HG02840 (cell line): ENCODE results near the gene FOXP1.

Experiments
- ATAC-seq: cut with Tn5 transposase; IDR thresholded peaks from one replicate; pipeline ENCODE4 v1.9.1; 2021; ENCODE audit warnings: mild to moderate bottlenecking, moderate library complexity, moderate number of reproducible peaks; ENCODE audit not compliant: unreplicated experiment, low FRiP score

Gene FOXP1

DNA sequence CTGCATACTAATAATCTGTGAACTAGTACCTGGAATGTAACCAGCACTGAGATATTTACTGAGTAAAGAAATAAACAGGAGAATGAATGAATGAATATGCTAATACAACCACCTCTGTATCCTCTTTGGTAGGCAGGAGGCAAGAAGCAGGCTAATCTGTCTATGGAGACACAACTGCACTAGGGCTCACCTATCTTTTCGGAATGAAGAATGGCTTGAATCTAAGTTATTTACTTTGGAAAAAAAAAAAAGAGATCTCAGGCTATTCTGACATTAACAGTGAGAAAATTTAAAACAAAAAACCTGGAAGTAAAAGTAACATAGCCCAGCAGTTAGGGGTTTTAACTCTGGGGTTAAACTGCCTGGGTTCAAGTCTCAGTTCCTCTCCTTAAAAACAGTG, 174.2 kb downstream of the FOXP1 start:
- ATAC-seq, result no peak

DNA sequence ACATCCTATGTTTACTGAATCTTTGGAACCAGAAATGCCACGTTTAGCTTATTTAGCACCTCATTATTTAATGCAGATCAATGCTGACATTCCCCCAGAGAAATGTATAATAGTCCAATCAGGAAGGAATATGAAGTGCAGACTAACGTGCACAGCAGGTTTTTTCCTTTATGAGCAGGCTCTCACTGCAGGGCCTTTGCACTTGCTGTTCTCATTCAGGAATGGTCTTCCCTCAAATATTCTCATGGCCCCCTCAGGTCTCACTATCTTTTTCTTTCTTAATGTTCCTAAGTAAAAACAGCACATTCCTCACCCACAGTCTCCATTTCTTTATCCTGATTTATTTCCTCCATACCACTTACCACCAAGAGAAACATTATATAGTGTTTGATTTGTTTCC, 174.6 kb downstream of the FOXP1 start:
- no peak for ATAC-seq

DNA sequence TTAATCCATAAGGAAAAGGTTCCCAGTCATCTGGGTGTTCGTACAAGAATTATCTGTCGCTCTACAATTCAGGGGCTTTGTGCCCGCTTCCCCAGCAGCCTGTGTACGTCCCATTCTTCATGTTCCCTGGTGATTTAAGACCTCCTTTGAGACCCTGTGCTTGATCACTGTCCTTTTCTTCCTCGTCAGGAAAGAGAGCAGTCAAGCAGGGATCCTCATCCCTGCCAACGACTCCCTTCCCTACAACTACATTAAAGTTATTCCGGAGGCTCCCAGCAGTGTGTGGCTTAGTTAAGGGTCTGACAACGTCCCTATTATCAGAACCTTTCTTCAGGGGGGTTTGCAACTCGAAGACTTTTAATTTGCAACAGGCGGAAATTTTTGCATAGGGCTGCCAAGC, 175.7 kb downstream of the FOXP1 start:
- no peak for ATAC-seq

DNA sequence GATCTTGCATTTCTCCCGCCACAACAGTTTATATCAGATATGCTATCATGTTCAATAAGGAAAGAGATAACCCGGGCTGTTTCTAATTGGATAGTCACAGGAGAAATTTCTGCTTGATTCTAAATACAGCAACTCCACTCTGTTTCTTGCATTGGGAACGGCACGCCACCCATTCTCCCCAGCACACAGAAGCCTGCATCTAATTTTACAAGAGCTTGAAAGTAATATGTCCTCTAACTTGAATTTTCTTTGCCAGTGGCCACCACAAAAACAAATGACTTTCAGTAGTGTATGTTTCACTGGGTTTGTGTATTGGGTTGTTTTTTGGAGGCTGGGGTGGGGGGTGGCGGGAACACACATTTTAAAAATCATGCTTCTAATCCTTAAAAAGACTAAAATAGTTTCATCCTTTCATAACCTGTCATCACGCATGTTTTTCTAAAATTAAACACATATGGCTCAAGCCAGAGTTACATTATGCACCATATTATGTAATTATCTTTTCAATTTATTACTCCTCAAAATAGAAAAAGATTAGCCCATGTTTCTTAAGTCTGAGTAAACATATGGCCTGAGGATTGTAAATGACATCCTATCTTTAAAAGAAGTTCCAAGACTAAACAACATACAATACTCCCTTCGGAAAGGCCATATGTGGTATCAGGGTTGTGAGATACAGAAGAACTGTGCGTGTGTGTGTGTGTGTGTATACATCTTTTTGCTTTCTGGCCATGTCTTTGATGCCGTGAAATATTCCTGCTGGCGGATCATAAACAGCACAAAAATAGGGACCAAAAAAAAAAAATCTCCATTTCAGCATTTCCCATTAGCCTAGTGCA, 176.3 kb downstream of the FOXP1 start:
- no peak for ATAC-seq

DNA sequence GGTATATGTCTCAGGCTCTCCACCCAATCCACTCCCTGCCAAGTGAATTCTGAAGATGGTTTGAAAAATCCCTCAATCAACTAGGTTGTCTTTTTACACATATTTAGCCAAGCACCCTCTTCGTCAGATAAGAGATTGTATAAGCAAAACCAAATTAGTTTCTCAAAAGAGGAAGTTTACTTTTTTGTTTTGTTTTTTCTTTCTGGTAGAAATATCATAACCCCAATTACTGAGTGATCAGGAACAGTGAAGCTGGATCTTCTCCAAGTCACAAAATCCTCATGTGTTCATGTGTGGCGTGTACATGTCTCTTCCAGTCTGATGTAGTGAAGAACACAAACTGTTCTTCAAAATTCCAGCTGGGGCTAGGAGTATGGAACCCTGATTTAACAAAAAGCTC, 180.6 kb downstream of the FOXP1 start:
- ATAC-seq, result no peak

DNA sequence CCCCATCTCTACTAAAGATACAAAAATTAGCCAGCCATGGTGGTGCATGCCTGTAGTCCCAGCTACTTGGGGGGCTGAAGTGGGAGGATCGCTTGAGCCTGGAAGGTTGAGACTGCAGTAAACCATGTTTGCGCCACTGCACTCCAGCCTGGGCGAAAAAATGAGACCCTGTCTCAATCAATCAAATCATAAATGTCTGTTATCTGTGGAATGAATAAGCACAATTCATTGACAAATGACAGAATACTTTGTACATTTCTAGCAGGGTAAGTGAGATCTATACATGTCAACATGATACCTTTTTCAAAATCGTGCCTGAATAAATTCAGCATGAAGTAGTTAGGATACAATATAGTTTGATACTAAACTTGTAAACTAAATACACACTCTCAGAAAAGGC, 181.2 kb downstream of the FOXP1 start:
- no peak for ATAC-seq

DNA sequence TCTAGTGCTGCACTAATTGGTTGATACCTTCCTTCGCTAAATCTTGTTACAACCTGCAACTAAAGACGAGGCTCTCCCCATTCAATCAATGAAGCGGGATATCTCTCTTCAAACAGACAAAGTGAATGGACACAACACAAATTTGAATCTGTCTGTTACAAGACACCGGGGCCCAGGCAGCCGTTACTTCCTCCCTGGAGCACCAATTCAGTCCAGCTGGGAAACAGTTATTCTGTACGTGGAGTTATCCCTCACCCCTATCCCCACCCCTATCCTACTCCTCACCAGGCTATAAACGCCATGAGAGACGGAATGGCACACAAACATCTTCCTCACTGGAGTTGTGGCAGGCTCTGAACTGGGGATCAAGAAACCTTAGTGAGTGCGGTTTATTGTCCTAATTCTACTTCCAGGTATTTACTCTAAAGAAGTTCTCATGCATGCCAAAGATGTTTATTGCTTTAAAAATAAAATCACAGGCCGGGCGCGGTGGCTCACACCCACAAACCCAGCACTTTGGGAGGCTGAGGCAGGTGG, 181.8 kb downstream of the FOXP1 start:
- no peak for ATAC-seq

DNA sequence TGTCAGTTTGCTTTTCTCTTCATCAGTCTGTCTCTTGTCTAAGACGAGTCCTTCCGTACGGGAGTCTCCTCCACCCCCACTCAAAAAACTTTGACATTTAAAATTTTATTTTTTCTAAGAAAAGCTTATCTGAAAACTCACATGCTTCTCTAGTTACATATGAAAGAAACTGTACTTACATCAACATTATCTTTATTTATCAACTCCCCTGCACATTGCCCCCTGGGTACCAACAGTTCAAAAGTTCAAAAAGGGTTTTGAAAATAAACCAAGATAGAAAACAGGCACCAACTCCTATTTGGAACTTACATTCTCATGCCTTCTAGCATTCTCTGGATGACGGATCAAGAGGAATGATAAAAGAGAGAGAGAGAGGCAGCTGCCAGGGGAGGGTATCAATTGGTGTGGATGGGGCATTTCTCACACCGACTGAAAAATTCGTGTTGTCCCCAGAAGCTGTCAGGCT, 182.5 kb downstream of the FOXP1 start:
- no peak for ATAC-seq

DNA sequence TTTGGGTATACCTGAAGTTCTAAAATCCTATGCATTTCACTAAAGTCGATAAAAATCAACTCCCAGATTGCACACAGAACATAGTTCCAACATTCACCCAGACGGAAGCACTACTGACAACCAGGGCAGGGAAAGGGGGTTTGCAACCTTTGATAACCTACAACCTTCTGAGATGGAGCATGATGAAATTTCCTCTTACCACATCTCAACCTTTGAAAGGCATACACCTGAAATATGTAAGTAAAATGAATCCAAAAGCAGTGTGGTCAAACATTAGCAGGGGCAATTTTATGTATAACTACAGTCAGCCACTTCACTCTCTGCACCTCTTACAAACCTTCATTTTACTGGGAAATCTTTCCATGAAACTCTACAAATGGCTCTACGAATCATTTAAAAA, 184.1 kb downstream of the FOXP1 start:
- ATAC-seq, result no peak

DNA sequence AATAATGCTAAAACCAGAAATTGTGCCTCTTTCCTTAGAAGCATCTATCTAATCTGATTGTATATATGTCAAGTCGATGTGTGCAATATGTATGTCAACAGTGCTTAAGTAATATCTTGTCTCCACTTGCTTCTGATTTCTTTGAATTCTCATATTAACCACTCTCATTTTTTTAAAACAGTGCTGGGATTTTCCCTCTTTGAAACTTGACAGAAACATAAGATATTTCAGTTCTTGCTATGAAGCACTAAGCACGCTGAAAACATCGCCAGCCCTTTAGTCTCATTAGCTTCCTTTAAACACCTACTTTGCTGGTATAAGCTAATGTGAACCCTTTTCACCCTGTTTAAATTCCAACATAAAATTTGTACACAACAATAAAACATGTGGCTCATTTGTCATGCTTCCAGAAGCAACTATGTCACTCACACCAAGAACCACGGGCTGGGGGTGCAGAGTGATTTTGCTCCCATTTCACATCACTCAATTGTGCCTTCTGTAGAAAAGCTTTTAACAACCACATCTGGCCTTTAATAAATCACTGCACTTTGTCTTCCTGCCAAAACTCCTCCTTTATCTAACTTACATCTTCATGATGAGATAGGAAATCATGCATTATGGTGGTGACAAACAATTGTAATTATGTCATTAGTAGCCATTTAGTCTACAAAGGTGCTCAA, 185.2 kb downstream of the FOXP1 start:
- ATAC-seq, result no peak

DNA sequence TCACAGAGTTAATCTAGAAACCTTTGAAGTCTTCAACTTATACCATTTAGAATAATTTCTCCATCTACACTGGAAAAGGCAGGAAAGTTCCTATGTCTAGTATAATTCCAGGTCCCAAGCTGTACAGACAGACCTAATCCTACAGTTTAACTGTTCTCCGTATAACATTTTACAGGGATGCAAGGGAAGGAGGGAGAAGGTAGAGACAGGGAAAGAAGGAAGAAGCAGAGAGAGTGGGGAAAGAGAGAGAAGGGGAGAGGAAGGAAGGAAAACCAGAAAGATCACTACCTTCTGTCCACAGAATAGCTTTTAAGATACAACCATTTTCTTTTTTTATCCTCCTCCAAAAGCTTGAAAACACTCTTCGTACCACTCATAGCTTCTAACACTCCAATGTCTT, 185.8 kb downstream of the FOXP1 start:
- no peak for ATAC-seq

DNA sequence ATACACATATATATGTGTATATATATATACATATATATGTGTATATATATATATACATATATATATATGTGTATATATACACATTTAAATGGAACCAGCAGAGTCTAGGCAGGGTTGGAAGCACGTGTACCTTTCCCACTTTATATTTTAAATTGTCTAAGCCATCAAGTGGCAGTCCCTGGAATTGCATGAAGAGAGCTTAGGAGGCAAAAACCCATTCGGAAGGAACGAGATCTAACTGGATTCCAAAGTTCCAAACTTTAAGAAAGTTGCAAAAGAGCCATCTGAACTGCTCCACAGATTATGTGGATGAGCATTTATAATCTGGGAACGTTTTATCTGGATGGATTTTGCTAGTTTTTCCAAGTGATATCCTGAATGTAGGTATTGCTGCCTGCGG, 186.5 kb downstream of the FOXP1 start:
- no peak for ATAC-seq

DNA sequence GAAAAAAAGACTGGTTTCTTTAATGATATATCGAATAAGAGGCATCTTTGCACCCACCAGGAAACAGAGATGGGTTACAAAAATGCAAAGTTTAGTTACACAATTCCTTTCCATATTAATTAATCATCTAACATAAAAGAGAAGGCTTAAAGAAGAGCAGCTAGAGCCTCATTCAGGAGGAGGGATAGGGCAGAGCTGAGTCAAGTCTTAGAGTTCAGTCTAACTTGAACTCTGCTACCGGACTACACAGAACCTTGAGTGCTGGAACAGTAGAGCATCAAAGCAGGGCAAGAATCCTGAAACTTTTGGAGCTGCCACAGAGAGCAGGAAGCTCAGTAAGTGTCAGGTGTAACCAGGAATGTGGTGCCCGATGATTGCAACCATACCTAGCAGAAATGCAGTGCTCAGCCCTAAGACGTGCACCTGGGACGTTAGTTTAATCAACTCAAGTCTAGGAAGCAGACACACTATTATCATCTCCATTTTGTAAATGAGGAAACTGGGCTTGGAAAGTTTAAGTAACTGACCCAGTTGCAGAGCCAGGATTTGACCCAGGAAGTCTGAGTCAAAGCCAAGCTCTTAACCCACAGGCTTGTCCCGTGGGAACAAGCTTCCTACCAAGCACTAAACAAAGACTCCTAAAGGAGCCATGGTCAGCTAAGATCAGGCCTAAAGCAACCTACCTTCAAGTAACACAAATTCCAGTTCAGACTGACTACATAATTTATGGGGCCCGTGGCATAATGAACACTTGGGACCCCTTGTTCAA, 187.4 kb downstream of the FOXP1 start:
- no peak for ATAC-seq

DNA sequence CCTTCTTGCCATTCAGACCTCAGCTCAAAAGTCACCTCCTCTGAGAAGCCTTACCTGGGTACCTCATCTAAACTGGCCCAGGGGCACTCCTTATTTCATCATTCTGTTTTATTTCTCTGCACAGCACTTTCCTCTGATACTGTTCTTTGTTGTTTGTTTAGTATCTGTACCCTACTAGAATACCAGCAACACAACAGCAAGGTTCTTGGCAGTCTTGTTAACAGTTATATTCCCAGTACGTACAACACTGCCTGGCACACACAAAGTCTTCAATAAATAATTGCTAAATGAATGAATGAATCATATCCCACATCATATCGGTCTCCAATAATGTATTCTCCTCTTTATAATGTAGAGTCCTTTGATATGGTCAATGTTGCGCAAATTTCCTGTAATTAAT, 188.1 kb downstream of the FOXP1 start:
- ATAC-seq, result no peak

DNA sequence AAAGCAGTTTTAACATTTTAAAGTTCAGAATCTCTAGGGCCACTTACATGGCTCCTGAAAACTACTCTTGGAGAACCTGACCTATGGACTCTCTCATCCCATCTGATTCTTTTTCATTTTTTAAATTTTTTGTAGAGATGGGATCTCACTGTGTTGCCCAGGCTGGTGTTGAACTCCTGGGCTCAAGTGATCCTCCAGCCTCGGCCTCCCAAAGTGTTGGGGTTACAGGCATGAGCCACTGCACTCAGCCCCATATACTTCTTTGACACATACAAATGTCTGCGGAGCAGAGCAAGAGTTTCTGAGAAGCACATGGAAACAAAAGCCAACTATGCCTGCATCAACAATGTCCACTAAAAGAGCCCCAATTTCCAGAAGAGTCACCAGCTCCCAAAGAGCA, 189.8 kb downstream of the FOXP1 start:
- no peak for ATAC-seq

DNA sequence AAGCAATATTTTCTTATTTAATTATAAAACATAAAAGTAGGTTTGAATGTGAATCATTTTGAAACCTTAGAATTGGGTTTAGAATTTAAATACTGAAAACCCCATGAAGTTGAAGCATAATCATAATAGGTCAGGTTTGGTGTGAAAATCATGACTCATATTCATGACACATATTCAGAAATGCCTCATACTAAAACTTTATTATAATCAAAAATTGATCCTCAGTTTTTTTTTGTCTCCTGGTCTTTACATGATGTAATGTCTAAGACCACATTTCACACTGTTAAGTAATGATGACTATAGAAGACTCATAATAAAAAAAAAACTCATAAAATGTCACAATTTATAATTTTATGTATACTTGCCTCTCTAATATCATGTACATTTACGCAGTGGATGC, 190.4 kb downstream of the FOXP1 start:
- peak; percentile 62 for ATAC-seq

DNA sequence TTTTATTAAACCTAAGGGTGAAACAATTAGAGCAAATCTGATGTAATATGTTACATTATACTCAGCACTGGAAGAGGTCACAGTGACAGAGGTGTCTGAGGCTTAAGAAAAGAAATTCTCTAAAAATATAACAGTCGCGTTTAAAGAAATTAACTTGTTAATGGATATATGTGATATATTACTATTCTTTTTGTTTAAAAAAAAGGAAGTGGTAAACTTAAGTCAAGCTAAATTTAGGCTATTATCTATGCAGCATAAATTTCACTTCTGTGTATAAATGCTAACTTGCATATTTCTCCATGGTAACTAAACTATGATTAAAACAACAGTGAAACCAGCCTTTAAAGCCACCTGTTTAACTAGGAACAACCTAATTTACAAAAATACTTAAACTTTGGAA, 191.3 kb downstream of the FOXP1 start:
- peak; percentile 79 for ATAC-seq

DNA sequence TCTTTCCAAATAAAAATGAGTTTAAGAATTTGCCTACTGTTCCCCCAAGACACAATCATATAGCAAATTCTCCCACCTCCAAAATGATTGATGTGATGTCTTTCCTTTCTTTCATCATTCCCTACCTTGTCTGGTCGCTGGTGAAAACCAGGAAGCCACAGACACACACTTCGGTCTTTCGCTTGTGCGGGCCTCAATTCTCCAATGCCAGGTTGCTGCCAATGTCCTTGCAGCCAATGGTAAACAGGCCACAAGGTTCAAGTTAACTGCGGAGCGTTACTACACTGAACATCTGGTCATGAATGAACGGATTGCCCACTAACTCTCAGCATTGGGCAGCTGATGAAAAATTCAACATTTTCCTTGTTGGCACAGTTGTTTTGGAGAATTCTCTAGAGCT, 192.2 kb downstream of the FOXP1 start:
- ATAC-seq, result no peak

DNA sequence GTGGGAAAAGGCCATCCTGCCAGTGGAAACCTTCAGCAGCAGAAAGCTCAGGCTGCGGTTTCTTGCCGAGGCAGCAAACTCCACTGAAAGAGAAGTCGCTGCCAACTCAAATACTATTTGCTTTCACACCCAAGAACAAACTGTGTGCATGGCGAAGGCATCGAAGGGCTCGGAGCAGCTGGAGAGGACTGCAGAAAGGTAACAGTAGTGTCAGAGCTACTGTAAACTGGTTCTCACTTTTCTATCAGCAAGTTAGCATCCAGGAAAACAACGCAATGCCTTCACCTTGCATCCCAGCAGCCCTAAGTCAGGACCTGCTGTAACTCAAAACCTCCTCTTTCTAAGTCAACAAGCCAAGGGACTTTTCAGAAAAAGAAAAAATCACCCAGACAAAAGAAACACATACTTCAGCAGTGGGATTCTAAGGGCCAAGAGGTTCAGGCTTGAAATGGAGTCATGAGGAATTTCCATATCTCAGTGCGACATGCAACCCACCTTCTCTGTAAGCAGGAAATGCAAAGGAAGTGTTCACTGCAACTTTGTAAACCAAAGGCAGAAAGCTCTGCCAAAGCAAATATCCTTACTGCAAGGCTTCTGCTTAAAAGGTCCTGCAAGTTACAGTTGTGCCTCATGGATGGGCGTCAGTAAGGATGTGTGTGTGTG, 193.5 kb downstream of the FOXP1 start:
- no peak for ATAC-seq

DNA sequence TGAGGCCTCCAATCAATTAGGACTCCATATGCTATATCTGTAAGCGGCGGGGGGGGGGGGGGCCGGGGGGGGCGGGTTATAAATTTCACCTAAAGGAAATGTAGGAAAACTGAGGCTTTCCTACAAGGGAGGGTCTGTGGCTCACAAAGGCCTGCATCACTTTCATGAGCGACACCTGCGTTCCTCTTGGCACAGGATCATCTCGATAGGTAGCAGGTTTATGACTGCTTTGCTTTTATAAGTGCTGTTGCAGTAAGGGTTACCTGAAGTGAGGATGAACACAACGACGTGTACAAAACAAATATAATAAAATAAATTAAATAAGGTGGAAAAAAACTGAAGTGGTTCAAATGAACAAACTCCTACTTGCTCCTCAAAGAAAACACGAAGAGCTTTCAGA, 194.3 kb downstream of the FOXP1 start:
- ATAC-seq, result no peak
